ENCODE data around the gene ABCA2. TPM values are rescaled to one million over a fixed set of nuclear protein-coding genes. Genes with fewer than 3 reads are reported as not detected.

The ABCA2 gene
- total RNA-seq, 6 donors from 2014 or later: 14.7 to 49.2 (median 29.6) TPM

DNA sequence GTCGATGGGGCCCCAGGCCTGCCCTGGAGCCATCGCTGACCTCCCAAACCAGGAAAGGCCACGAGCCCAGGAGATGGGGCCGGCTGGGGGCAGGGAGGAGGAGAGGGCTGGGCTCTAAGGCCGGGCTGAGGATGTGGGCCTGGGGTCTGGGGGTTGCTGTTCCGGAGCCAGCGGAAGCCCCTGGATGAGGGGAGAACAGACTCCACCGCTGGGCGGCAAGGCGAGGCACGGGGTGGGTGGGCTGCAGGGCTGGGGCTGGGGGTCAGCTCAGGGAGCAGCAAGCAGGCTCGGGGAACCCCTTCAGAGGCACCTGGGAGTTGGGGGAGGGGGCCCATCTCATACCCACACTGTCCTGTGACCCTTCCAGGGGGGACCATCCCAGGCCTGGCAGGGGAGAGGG is 64.3 kb downstream of the ABCA2 start:
- 92 to 100% methylated on average over 1 to 9 of the region's 12 CpGs for WGBS, 2 donors

DNA sequence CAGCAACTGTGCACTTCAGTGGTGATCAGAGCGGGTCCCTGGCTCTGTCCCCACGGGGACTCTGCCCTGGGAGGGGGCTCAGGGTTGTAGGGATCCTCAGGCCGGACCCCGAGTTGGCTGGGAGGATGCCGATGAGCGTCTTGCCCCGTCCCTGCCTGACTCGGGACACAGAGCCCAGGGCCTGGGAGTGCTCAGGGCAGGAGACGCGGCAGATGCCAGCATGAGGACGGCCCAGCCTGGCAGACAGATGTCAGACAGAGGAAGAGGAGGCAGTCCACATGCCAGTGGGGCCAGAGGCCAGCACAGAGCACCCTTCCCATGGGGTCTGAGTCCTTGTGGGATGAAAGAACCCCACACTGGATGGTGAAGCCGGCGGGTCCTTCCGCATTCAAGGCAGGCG is 64.7 kb downstream of the ABCA2 start:
- Histone ChIP-seq H3K27me3 (no peaks in the 10 kb centered on the region), H3K27ac (no peak overlapping the region), H3K4me1 (peaks cover 7 to 30% (median 18%) of the 10 kb centered on the region in 4 donors), H3K36me3 (no peaks in the 10 kb centered on the region), H3K4me3 (no peak overlapping the region), H3K9me3 (no peaks in the 10 kb centered on the region)
- ATAC-seq (ENCODE audit: low FRiP score in 2 of 2): no peak
- 93 to 96% methylated on average over 7 to 15 of the region's 15 CpGs for WGBS, 2 donors
- peak in 1 of 2 donors; percentile 47 for DNase-seq
- TF ChIP-seq POLR2AphosphoS5 (IDR thresholded peaks at IDR 0.05) (no peak), POLR2A (IDR thresholded peaks at IDR 0.05) (no peak), EP300 (IDR thresholded peaks at IDR 0.05) (no peak)
- TF ChIP-seq, protein P1, sequence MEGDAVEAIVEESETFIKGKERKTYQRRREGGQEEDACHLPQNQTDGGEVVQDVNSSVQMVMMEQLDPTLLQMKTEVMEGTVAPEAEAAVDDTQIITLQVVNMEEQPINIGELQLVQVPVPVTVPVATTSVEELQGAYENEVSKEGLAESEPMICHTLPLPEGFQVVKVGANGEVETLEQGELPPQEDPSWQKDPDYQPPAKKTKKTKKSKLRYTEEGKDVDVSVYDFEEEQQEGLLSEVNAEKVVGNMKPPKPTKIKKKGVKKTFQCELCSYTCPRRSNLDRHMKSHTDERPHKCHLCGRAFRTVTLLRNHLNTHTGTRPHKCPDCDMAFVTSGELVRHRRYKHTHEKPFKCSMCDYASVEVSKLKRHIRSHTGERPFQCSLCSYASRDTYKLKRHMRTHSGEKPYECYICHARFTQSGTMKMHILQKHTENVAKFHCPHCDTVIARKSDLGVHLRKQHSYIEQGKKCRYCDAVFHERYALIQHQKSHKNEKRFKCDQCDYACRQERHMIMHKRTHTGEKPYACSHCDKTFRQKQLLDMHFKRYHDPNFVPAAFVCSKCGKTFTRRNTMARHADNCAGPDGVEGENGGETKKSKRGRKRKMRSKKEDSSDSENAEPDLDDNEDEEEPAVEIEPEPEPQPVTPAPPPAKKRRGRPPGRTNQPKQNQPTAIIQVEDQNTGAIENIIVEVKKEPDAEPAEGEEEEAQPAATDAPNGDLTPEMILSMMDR (IDR thresholded peaks at IDR 0.05): no peak

More for the DNA sequence above, 64.3 kb downstream of the ABCA2 start:
- Histone ChIP-seq H3K27ac (no peak overlapping the region), H3K4me1 (peaks cover 7 to 30% (median 18%) of the 10 kb centered on the region in 4 donors), H3K27me3 (no peaks in the 10 kb centered on the region), H3K9me3 (no peaks in the 10 kb centered on the region), H3K4me3 (no peak overlapping the region), H3K36me3 (no peaks in the 10 kb centered on the region)
- TF ChIP-seq, protein P1 (IDR thresholded peaks at IDR 0.05): no peak
- TF ChIP-seq POLR2A (IDR thresholded peaks at IDR 0.05) (no peak), POLR2AphosphoS5 (IDR thresholded peaks at IDR 0.05) (no peak), EP300 (IDR thresholded peaks at IDR 0.05) (no peak)
- ATAC-seq (ENCODE audit: low FRiP score in 2 of 2): no peak
- DNase-seq: peak in 1 of 2 donors; percentile 56

DNA sequence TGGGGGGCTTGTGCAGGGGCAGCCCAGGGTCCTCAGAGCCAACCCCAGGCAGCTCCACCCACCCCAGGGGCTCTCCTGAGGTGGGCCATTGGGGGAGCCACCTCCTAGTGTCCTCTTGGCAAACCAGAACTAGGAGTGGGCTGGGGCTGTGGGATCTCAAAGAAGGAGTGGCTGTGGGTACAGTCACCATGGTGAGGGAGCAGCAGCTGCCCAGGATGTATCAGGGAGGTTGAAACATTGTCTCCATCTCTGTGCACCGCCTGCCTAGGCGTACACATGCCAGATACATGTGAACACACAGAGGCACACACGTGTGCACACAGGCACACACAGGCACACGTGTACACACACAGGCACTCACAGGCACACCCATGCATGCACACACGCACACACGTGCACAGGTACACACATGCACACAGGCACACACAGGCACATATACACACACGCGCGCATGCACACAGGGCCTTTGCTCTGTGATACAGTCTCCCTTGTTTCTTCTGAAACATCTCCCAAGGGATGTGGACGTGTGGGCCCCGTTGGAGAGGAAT is 65.3 kb downstream of the ABCA2 start:
- Histone ChIP-seq H3K27ac (no peak overlapping the region), H3K4me1 (peaks cover 7 to 30% (median 18%) of the 10 kb centered on the region in 4 donors), H3K27me3 (no peaks in the 10 kb centered on the region), H3K4me3 (no peak overlapping the region), H3K36me3 (no peaks in the 10 kb centered on the region), H3K9me3 (no peaks in the 10 kb centered on the region)
- WGBS, 2 donors: 86 to 89% methylated on average over 4 to 11 of the region's 11 CpGs
- DNase-seq (peak in 1 of 2 donors; percentile 7), ATAC-seq (ENCODE audit: low FRiP score in 2 of 2) (no peak)
- no peak for TF ChIP-seq EP300 (IDR thresholded peaks at IDR 0.05)
- TF ChIP-seq POLR2A (IDR thresholded peaks at IDR 0.05): no peak
- no peak for TF ChIP-seq POLR2AphosphoS5 (IDR thresholded peaks at IDR 0.05)
- TF ChIP-seq, protein P1 (IDR thresholded peaks at IDR 0.05): no peak

DNA sequence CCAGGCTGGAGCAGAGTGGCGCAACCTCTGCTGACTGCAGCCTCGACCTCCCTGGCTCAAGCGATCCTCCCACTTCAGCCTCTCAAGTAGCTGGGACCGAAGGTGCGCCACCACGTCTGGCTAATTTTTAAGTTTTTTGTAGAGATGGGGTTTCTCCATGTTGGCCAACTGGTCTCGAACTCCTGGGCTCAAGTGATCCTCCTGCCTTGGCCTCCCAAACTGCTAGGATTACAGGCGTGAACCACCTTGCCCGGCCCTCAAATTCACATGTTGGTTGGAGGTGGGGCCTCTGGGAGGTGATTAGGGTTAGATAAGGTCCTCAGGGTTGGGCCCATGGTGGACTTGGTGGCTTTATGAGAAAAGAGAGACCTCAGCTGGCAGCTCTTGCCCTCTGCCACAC is 65.9 kb downstream of the ABCA2 start:
- H3K4me3 ChIP-seq: no peak overlapping the region
- ATAC-seq (ENCODE audit: low FRiP score in 2 of 2) (no peak), DNase-seq (no peak)
- no peaks in the 10 kb centered on the region for H3K27me3 ChIP-seq
- TF ChIP-seq, protein P1 (IDR thresholded peaks at IDR 0.05): no peak
- TF ChIP-seq EP300 (IDR thresholded peaks at IDR 0.05) (no peak), POLR2A (IDR thresholded peaks at IDR 0.05) (no peak), POLR2AphosphoS5 (IDR thresholded peaks at IDR 0.05) (no peak)
- WGBS, 2 donors: 94 to 97% methylated on average over 9 of the region's 9 CpGs
- no peak overlapping the region for H3K27ac ChIP-seq
- no peaks in the 10 kb centered on the region for H3K36me3 ChIP-seq
- H3K9me3 ChIP-seq: no peaks in the 10 kb centered on the region
- H3K4me1 ChIP-seq: peaks cover 7 to 30% (median 18%) of the 10 kb centered on the region in 4 donors
